NCI-H2227 (cell line): Measurements from ENCODE around the gene HMX1.

Experiments used
- DNase-seq: peaks from one replicate; lab custom pipeline; 2025; ENCODE audit not compliant: unreplicated experiment; lab: John Stamatoyannopoulos, UW

HMX1 gene

DNA sequence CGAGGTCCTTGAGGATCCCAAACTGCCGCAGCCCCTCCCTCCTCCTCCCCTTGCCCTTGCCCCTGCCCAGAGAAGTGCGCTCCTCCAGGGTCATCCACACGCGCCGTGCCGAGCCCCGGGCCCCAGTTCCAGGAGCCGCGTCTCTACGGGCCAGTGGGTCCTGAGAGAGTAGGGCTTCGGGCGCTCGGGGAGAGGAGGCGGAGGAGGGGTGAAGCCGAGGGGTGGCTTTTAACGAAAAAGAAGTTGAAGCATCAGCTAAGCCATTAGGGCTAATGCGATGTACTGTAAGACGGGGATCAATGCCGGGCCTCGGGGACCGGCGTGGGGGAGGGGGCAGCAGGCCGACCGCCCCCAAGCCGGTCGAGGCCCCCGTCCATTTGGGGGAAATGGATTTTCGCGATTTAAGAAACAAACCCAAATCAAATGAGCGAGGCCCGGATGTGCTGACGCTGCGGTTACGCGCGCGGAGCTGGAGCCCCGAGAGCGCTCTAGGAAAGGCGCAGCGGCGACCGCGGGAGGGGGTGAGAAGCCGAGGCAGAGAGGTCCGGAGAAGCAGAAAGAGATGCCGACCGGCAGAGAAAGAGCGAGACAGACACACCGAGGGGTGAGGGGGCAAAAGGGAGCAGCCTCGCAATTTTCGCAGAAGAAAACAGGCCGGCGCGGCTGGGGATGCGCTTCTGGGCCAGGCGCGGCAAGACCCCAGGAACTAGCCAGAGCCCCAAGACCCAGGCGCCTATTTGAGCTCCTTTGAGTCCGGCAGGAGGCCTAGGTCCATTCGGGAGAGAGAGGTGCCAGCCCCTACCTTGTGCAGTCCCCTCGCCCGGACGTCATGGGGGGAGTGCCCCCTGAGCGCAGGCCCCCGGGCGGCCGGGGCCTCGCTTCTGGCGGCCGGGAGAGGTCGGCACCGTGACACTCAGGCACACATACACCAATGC lies 13.6 kb downstream of the HMX1 start:
- DNase-seq: no peak

DNA sequence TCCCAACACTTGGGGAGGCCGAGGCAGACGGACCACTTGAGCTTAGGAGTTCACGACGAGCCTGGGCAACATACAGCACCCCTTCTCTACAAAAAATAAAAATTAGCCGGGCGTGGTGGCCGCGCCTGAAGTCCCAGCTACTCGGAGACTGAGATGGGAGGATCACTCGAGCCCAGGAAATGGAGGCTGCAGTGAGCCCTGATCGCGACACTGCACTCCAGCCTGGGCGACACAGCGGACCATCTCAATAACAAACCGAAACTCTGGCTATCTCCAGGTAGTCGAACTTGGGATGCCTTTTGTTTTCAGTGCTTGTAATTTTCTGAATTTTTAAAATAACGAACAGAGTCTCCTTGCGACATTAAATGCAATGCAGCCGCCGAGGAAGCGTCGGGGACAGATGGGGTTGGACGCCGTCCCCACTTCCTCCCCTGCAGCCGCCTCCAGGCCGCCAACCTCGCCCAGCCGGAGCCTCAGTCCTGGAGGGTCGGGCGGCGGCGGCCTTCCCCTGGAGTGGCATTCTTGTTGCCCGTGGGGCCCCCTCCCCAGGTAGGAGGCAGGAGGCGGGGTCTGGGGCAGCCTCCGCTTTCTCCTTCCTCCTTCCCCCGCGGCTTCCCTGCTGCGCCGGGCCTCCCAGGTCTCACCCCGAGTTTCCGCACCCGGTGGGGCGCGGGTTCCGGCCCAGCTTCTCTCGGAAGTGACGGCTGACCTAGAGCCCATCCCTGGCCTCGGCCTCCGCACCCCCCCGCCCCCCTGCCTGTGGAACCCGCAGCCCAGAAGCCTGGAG lies 14.6 kb downstream of the HMX1 start:
- no peak for DNase-seq

DNA sequence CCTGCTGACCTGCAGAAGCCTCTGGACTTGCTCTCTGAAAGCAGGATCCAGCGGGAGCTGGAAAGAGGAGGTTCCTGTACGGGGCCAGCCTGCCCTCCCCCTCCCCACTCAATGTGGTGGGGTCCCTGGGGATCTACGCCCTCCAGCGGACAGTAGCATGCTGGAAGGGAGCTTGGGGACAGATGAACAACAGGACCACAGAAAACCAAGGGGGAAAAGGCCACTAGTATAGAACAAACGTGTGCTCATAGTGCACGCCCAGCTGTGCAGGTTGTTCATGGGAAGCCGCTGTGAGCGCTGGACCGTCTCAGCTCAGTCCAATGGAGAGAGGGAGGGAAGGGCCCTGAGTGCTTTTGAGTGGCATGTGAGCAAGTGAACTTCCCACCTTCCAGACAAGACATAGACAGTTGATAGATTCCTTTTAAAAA lies 15.8 kb downstream of the HMX1 start:
- no peak for DNase-seq

DNA sequence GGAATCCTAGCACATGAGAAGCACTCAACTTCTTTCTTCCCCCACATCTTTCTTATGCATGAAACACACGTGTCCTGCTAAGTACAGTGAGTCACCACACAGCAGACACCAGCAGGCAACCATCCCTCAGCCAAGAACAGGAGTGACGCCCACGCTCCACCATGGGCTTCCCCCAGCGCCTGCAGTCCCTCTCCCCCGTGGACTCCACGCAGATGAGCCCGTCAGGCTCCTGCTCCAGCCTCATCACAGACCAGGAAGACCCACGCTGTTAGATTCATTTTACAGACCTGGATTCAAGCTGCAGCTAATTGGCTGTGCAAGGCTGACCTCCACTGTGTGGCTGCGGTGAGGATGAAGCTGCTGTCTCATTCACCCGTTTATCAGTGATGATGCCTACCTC lies 16.7 kb downstream of the HMX1 start:
- DNase-seq: no peak

DNA sequence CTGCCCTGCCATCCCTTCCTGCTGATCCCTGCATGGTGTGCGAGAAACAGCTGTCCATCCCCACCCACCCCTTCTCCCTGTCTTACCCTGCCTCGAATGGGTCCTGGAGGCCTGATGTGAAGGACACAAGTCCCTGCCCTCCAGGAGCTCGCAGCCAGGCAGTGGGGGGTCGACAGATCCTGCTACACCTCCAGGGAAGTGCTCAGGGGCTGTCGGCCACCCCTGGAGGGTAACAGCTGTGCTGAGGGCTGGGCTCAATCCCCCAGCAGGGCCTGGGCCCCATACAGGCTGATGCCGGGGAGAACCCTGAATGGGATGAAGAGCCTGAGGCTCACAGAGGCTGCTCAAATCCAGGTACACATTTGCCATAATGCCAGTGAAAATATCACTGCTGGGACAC lies 17.6 kb downstream of the HMX1 start:
- no peak for DNase-seq

DNA sequence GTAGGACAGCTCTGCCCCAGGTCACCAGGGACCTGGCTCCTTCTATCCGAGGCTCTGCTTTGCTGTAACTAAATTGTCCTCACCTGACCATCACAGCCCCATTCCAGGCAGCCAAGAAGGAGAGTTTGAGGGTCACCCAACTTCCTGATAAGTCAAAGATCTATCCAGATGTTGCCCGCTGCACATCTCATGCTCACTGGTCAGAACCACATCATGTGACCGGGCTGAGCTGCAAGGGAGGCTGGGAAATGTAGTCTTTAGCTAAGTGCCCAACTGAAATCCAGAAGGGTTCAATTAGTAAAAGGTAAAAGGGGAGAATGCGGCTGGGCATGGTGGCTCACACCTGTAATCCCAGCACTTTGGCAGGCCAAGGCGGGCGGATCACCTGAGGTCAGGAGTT lies 18.4 kb downstream of the HMX1 start:
- DNase-seq: no peak

DNA sequence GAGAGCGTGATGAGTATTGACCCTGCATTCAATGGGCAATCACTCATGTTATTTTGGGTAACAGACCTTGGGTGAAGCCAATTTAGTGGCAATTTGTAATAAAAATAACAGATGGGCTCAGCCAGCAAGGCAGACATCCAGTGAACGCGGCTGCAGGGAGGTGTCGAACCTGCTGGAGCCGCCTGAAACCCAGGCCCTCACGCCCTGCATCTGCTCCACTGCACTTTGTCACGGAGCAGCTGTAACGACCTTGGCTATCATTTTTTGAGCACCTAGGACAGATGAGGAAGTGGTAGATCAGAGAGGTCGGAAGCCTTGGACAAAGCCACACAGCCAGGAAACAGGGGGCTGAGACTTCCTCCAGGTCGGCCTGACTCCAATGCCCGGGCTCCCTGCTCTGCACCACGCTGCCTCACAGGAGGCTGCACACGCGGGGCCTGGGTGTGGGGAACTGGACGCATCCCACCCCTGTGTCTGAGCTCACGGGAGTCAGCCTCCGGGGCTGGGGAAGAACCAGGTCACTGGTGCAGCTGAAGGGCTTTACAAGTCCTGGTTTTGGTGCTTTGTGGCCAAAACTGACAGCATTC lies 19.4 kb downstream of the HMX1 start:
- DNase-seq: no peak

DNA sequence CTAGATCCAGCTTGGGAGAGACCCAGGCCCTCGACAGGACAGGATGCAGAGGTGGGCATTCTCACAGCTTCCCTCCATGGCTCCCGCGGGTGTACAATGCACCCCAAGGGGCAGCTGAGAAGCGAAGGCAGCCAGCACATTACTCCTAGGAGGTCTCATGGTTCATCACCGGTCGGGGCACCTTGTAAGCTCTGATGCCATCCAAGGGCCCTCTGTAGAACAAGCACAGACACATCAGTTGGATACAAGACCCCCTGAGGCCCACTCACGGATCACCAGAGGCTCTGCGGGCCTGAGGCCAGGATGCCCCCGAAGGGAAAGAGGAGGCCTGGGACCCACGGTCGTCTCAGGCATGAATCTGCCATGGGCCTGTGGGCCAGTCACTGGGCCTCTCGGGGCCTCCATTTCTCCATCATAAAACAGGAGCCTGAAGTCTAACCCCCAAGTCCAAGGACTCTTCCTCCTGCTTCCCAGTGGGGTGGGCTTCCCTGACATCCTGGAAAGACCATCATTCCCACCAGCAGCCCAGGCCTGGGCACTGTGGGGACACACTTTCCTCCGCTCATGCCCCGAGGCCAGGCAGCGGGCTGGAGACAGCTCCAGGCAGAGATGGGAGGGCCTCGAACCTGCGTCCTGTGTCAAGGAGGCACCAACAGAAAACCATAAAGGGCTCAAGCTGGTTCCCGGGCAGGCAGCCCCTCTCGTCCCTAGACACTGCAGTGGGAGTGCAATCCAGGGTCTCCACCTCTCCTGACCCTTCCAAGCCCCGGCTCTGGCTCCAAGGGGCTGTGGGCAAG lies 20.1 kb downstream of the HMX1 start:
- no peak for DNase-seq

DNA sequence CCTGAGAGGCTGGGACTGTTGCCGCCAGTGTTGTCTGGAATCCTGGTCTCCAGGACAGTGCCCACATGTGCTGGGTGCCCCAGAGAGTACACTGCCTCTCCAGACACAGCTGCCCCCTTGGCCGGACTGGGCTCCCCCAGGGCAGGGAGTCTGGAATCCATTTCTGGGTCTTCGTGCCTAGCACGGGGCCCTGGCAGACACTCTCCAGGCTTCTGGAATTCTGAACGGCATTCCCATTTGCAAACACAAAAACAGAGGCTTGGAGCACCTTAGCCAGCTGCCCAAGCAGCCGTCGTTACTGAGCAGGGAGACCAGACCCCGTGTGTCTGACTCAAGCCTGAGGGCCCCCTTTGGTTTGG lies 20.8 kb downstream of the HMX1 start:
- DNase-seq: no peak

DNA sequence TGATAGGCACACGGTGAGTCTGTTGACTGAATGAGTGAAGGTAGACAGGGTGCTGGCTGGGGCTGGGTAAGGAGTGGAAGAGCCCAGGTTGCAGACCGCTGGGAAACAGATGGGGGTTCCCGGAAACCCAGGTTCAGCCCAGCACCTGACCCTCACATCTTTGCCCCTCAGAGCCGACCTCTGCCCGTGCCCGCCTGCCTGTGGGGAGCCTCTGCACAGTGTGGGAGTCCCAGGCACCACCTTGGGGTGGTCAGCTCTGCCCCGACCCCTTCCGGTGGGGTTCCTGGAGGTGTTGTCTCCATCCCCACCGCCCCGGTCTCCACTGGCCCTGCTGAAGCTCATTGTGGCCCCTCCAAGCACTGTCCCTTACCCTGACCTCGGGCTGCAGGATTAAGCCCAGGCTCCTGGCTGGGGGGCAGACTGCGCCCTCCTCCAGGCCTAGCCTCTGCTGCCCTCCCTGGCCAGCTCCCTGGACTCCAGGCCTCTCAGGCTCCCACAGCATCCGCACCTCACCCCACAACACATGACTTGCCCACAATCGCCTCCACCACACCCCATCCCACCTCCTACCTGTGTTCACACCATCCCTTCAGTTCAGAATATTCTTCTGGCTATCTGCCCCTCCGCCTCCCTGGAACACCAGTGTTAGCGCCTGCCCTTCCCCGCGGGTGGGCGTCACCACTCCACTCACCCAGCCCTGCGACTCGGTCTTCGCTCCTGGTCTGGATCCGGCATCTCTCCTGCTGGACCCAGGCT lies 21.4 kb downstream of the HMX1 start:
- no peak for DNase-seq

DNA sequence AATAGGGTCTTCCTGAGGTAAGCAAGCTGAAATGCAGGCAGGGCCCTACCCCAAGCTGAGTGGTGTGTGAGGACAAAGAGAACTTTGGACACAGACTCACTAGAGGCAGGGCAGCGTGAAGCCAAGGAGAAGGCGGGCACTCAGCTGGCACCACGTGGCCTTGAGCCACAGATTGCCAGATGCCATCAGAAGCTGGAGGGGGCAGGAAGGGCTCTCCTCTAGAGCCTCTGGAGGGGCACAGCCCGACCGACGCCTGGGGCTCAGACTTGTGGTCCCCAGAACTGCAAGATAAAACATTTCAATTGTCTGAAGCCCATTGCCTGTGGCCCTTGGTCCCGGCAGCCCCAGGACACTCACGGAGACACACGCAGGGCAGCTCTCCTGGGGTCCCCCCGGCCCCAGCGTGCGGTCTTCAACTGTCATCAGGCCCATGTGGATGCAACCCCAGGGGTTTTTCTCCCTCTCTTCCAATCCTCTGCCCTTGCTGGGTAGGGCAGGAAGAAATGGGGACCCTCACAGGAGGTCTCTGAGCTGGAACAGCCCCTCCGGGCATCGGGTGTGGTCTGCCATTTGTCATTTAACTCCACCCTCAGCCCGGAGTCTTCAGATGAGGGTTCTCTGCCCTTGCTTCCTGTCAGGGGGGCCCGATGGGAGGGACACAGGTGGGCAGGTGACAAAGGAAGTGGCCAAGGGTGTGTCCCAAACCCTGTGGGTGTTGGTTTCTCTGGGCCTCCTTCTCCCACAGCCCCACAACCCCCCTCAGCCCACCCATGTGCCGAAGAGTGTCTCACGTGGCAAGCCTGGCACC lies 22.2 kb downstream of the HMX1 start:
- no peak for DNase-seq

DNA sequence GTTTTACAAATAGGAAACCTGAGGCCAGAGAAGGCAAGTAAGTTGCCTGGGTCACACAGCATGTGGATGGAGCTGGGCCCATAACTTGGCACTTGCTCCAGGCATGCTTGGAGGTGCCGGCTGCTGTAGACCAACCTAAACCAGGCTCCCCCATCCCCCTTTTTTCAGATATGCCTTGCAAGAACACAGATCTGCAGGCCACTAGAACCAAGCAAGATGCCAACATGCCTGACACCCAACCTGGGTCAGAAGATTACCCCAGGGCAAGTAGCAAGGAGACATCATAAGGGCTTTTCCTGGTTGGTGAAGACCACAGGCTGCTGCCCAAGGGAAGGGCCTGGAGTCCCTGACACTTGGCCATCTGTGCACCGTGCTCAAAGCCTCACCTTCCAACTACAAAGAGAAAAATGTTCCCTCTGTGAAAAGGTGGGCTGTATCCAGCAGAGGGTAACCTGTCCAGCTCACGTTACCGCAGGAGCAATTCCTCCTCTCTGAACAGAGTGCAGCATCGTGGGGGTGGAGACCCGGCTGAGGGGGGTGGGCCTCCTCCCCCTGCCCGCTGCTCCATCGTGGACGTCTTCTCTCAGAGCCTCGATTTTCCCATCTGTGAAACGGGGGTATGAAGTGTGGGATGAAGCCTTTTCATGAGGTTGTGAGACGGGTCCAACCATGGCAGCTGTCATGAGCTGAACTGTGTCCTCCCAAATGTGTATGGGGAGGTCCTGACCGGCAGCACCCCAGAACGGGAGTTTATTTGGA lies 23.0 kb downstream of the HMX1 start:
- no peak for DNase-seq

DNA sequence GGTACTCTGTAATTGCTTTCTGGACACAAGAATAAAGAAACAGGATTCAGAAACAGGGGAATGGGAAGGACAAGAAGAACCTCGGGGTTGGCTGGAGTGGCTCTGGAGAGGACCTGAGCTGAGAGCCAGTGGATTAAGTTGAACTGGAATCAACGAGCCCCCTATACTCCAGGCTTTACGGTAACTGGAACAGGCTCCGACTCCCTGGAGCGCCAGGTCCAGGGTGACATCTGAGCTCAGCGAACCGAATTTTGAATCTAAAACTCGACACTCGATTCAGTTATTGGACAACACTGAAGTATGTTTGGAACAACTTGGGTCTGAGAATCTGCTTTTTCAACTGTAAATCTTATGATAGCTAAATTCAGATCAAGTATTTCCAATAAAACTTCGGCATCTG lies 23.9 kb downstream of the HMX1 start:
- DNase-seq: no peak

DNA sequence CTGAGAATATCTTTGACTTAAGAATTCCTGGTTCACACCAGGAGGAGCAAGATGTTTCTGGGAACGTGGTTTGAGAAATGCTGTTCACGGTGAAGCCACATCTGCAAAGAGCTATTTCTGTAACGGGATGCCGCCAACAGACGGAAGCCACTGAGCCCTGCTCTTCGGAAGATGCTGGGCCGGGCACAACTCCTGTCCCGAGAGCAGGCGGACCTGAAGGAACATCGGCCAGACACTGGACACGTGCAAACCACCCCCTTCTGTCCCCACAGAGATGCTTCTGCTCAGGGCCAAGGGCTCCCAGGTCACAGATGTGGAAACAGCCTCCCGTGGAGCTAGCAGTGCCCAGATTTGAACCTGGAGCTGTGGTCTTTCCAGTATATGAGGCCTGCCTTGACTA lies 24.3 kb downstream of the HMX1 start:
- DNase-seq: no peak

DNA sequence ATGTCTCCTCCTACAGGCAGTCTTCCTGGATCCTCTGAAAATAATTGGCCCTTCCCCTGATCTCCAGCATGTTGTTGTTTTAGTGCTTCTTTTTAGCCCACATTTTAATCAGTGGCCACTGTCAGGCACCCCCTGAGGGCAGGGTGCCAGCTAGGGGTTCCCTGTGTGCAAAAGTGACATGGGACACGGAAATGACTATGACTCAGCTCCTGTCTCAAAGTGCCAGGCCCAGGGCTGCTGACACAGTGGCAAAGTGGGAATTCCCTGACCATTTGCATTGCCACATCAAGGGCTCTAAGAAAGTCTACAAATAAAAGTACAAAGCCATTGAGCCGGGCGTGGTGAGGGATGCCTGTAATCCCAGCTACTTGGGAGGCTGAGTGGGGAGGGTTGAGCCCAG lies 24.8 kb downstream of the HMX1 start:
- DNase-seq: no peak

DNA sequence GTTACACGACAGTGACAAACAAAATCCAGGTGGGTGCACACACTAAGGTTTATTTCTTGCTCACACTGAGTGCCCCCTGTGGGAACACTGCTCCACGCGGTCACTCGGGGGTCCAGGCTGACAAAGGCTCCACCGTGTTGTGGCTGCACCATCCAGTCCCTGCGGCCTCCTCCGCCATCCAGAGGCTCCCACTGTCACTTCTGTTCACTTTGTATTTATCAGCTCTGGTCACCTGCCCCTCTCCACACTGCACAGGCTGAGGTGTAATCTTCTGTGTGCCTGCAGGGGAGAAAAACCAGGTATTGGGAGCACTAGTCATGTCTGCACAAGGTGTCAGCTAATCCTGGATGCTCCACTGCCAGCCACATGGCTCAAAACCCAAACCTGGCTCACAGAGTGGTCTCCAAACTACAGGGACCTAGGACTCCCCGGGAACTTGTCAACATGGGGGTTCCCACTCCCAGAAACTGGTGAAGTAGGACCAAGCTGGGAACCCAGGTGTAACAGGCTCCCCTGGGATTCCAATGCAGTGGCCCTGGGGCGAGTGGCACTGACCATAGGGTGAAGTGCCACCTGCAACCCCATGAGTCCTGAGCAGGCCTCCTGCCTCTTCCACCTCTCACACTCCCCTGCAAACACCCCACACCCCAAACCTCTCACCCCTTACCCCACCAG lies 25.5 kb downstream of the HMX1 start:
- no peak for DNase-seq

DNA sequence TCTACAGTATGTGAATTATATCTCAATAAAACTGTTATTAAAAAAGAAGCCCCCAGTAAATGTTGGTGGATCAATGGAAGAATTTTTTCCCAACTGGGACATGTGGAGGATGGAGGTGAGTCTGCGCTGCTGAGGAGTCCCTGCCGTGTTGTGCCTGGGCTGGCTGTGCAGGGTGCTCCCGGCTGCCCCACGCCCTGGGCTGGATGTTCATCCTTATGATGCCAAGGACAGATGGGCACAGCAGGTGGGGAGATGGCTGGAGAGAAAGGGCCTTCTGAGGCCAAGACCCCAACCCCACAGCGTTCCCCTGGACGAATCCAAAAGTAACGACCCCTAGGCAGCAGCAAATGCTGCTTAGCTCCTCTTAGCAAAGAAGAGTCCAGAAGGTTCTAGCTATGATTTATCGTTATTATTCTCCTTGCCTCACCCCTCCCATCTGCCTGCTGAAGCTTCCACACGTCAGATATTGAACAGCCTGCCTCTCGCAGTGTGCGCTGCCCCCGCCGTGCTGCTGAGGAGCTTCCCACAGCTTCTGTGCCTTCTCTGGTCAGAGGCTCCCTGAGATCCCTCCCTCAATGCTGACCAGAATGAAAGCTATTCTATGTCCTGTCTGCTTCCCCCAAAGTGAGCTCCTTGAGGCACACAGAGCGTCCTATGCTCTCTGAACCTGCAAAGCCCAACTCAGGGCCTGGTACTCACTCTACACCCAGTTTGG lies 26.5 kb downstream of the HMX1 start:
- DNase-seq: no peak

DNA sequence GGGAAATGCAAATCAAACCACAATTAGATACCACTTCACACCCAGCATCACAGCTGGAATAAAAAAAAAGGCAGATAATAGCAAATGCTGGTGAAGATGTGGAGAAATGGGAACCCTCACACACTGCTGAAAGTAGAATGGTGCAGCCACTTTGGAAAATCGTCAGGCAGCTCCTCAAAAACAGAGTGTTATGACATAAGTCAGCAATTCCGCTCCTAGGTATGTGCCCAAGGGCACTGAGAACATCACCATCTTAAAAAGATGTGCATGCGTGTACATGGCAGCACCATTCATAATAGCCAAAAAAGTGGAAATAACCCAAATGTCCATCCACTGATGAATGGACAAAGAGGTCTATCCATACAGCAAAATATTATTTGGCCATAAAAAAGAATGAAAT lies 28.0 kb downstream of the HMX1 start:
- no peak for DNase-seq
